IMR-90 (cell line): Measurements from ENCODE around the gene ELK3.

Experiments
- RFX5 ChIP-seq: IDR thresholded peaks from 2 replicates; pipeline ENCODE4 v1.8.0; 2012; ENCODE audit warnings: low read depth, mild to moderate bottlenecking, low read length, moderate library complexity
- TF ChIP-seq, protein P1 (sequence below): conservative IDR thresholded peaks from 2 replicates; pipeline ENCODE4 v1.5.1; 2012; ENCODE audit warnings: mild to moderate bottlenecking, low read depth, low read length, improper control_type of control experiment

GRCh38 chr12:96244826-96245225 lies 50.7 kb downstream of the ELK3 start:
- TF ChIP-seq, protein P1, sequence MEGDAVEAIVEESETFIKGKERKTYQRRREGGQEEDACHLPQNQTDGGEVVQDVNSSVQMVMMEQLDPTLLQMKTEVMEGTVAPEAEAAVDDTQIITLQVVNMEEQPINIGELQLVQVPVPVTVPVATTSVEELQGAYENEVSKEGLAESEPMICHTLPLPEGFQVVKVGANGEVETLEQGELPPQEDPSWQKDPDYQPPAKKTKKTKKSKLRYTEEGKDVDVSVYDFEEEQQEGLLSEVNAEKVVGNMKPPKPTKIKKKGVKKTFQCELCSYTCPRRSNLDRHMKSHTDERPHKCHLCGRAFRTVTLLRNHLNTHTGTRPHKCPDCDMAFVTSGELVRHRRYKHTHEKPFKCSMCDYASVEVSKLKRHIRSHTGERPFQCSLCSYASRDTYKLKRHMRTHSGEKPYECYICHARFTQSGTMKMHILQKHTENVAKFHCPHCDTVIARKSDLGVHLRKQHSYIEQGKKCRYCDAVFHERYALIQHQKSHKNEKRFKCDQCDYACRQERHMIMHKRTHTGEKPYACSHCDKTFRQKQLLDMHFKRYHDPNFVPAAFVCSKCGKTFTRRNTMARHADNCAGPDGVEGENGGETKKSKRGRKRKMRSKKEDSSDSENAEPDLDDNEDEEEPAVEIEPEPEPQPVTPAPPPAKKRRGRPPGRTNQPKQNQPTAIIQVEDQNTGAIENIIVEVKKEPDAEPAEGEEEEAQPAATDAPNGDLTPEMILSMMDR: no peak
- no peak for TF ChIP-seq RFX5
